GM18507 (cell line): ENCODE results near the gene ZRANB3.

ENCODE experiments used
- DNase-seq: peaks from one replicate; pipeline ENCODE4 v3.0.0; 2011; ENCODE audit warnings: low read depth; ENCODE audit not compliant: insufficient read length; ENCODE audit errors: extremely low spot score
- FAIRE-seq: peaks from 2 replicates; lab custom pipeline; 2011; peaks lifted over from hg19 to GRCh38; lab: Jason Lieb, UNC

Gene ZRANB3

GRCh38 chr2:135202751-135203150 is 328.3 kb downstream of the ZRANB3 start:
- FAIRE-seq (no peak), DNase-seq (no peak)

GRCh38 chr2:135198481-135198880 is 332.5 kb downstream of the ZRANB3 start:
- FAIRE-seq (no peak), DNase-seq (no peak)

GRCh38 chr2:135190799-135191198 is 340.2 kb downstream of the ZRANB3 start:
- no peak for DNase-seq
- FAIRE-seq: no peak

- no peak for FAIRE-seq
- DNase-seq: no peak
These were observed 341.9 kb downstream of the ZRANB3 start for GRCh38 chr2:135189148-135189547.

- FAIRE-seq: no peak
- no peak for DNase-seq
These were observed 343.7 kb downstream of the ZRANB3 start for GRCh38 chr2:135187270-135187669.

- no peak for DNase-seq
- no peak for FAIRE-seq
These were observed 345.0 kb downstream of the ZRANB3 start for GRCh38 chr2:135186054-135186453.

GRCh38 chr2:135183822-135184221 is 347.2 kb downstream of the ZRANB3 start:
- DNase-seq (no peak), FAIRE-seq (no peak)

GRCh38 chr2:135182601-135183000 is 348.4 kb downstream of the ZRANB3 start:
- DNase-seq (no peak), FAIRE-seq (no peak)

GRCh38 chr2:135182190-135182589 is 348.8 kb downstream of the ZRANB3 start:
- FAIRE-seq (no peak), DNase-seq (no peak)

- FAIRE-seq (no peak), DNase-seq (no peak)
These were observed 351.3 kb downstream of the ZRANB3 start for GRCh38 chr2:135179689-135180088.

- no peak for FAIRE-seq
- no peak for DNase-seq
These were observed 355.8 kb downstream of the ZRANB3 start for GRCh38 chr2:135175177-135175576.

- DNase-seq (no peak), FAIRE-seq (no peak)
These were observed 356.3 kb downstream of the ZRANB3 start for GRCh38 chr2:135174810-135175093.

- FAIRE-seq (no peak), DNase-seq (no peak)
These were observed 356.8 kb downstream of the ZRANB3 start for GRCh38 chr2:135174049-135174809.

- no peak for DNase-seq
- no peak for FAIRE-seq
These were observed 360.9 kb downstream of the ZRANB3 start for GRCh38 chr2:135169900-135170753.

GRCh38 chr2:135168204-135168856 is 362.7 kb downstream of the ZRANB3 start:
- DNase-seq (no peak), FAIRE-seq (no peak)

- no peak for FAIRE-seq
- DNase-seq: no peak
These were observed 363.7 kb downstream of the ZRANB3 start for GRCh38 chr2:135167273-135167672.

- DNase-seq (no peak), FAIRE-seq (no peak)
These were observed 366.6 kb downstream of the ZRANB3 start for GRCh38 chr2:135164431-135164830.

GRCh38 chr2:135163901-135164300 is 367.1 kb downstream of the ZRANB3 start:
- no peak for FAIRE-seq
- DNase-seq: no peak

GRCh38 chr2:135163306-135163705 is 367.7 kb downstream of the ZRANB3 start:
- FAIRE-seq: no peak

GRCh38 chr2:135162786-135163185 is 368.2 kb downstream of the ZRANB3 start:
- no peak for DNase-seq
- FAIRE-seq: no peak

More at GRCh38 chr2:135163306-135163705, 367.7 kb downstream of the ZRANB3 start:
- no peak for DNase-seq
